ENCODE data around the gene ZBTB7A.

ZBTB7A gene

DNA sequence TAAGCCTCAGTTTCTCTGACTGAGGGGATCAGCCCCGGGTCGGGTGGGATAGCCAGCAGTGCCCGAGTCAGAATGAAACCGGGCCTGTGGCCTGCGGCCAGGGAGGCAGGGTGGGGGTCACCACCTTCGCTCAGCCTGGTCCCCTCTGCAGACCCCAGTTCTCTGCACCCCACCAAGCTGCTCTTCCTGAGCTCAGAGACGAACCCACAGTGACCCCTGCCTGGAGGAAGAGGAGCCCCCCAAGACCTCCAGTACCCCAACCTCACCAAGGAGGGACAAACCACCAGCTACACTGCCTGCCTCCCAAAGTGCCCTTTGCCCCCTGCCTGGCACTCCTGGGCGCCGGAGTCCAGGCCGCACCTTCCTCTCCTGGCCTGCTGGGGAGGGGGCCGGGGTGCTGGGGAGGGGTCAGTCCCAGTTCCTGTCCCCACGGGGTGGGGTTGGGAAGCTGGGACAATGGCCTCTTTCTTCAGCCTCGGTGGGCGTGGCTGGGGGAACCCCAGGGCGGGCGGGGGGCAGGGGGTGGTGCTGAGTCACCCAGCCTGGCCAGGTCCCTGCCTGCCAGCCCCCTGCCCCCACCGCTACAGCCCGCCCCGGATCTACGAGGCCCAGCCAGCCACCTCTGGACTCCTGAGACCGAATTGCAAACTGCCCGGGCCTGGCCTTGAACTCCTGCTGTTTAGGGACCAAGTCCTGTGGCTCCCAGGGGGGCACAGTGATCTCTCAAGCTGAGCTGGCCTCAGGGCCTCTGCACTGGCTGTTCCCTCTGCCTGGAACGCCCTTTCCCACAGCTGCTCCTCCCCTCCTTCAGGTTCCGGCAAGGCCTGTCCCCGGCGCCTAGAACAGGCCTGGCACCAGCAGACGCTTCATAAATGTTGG, 14.3 kb downstream of the ZBTB7A start:
- no peak for DNase-seq

DNA sequence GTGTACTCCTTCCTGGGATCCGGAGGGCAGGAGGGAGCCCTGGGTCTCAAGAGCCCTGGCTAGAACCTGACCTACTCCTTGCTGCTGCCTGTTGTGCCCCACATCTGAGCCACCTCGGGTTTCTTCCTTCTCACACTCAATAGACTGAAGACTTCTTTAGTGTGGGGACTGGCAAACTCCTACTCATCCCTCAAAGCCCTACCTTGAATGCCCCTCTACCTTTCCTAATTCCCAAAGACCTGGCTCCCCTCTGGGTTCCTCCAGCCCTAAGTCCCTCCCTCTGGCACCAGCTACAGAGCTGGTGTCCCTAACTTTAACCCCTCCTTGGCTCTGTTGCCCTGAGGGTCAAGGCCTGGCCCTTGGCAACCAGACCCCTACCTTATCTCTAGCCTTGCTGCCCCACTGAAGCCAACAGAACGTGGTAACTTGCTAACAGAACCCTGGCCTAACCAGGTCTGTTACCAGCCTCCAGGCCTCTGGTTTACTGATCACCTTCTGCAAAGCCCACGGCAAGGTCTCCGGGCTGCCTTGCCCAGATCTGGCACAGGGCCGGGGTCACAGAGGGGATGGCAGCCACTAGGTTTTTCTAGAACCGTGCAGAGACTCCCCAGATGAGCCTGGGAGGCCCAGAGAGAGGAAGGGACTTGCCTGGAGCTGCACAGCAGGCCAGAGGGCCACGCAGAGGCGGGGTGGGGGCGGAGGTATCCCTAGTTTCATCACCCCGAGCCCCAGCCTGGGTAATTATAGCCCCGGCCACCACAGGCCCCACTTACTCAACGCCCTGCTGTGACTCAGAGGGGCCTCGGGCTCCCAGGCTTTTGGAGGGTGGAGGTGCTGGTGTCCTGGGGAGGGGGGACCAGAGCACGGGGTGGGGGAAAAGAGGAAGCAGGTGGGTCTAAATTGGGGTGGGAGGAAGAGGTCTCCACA, 15.3 kb downstream of the ZBTB7A start:
- no peak for DNase-seq

DNA sequence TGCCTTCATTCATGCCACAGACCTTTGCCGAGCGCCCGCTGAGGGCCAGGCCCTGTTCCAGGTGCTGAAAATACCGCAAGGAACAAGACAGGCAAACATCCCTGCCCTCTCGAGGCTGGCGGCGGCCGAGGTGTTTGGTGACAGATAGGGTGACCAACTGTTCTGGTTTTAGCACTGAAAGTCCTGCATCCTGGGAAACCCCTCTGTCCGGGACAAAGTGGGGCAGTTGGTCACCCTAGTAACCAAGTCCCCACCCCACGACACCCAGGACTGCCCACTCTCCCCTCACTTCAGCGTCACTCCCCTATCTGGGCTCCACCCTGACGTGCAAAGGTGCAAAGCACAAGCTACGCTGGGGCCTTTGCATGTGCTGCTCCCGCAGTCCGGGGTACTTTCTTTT, 17.3 kb downstream of the ZBTB7A start:
- DNase-seq = no peak

DNA sequence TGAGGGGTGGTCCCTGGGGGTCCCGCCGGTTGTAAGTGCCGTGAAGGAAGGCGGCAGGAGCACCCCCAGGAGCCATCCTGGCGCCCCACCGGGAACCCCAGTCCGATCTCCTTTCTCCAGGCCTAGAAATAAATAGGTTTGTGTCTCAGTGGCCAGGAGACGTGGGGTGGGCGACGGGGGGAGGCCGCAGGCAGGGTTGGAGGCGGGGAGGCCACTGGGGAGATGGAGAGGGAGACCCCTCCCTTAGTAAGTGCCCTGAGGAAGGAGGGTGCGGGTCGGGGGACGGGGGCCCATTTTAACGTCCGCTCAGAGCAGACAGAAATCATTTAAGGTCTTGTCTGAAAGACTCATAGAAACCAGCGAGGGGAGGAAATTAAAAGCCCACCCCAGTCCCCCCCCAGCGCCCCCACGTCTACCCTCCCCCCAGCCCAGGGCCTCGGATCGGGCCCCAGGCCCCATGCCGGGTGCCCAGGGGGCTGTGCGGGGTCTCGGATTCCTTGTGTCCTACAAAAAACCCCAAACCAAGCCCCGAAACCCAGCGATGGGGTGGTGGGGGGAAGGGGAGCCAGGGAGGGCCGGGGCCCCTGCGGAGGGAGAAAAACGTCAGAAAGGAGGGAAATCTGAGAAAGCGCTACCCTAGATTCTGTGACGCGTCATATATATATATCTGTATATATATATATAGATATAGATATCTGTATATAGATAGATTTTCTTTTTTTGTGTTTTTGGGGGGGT, 19.6 kb downstream of the ZBTB7A start:
- DNase-seq = no peak

DNA sequence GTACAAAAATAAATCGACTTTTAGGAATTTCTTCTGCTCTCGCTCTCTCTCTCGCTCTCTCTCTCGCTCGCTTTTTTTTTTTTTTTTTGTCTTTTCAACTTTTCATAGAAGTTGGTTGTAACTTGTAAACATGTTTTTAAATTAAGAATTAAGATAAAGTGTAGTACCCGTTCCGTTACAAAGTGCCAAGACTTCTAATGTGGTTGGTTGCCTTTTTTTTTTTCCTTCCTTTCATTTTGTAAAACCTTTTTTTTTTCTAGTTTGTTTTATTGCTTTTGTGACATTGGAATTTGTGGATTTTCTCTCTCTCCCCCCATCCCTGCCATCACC, 20.4 kb downstream of the ZBTB7A start:
- DNase-seq = no peak

DNA sequence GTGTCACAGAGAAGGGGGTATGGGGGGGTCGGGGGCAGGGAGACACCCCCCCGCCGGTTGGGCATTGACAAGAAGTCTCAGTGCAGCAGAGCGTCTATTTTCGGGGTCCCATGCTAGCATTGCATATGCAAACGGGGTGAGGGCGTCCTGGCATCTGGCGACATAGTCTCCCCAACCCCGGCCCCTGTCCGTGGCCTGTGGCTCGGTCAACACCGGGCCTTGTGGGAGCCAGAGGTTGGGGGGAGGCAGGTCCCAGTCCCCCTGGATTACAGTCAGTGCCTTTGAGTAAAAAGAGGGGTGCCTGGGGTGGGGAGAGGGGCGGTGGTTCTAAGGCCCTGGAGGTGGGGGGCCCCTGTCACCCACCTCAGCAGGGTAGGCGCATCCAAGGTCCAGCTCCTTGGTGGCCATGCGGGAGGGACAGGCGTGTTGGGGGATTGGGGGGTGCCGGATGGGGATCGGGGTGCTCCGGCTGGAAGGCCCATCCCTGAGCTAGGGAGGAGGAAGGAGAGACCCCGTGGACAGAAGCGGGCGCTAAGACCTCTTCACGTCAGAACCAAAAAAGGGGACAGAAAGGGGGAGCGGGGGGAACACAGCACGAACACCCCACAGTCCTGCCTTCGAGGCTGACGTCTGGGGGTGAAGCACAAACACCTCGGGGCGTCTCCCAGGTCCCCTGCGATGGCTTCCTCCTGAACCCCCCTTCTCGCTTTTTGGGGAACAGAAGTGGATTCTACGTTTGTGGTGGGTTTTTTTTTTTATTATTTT, 20.9 kb downstream of the ZBTB7A start:
- DNase-seq = no peak

DNA sequence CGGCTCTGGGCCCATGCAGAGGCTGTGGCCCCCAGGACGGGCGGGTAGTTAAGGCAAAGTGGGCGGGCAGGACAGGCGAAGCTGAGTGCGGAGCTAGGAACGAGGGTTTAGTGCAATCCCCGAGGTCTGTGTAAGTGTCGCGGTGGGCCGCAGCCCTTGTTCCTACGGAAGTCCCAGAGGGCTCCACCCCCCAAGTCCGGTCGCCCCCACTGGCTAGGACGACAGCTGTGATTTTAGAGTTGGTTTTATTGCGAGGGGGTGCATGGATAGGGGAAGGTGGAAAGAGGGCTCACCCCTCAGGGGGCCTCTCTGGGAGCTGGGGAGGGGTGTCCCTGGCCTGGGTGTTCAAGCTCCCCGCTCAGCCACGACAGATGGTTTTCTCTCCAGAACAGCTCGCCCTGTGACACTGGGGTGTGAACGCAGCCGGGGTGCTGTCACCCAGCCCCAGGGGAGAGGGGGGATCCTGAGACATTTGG, 21.7 kb downstream of the ZBTB7A start:
- DNase-seq = no peak

DNA sequence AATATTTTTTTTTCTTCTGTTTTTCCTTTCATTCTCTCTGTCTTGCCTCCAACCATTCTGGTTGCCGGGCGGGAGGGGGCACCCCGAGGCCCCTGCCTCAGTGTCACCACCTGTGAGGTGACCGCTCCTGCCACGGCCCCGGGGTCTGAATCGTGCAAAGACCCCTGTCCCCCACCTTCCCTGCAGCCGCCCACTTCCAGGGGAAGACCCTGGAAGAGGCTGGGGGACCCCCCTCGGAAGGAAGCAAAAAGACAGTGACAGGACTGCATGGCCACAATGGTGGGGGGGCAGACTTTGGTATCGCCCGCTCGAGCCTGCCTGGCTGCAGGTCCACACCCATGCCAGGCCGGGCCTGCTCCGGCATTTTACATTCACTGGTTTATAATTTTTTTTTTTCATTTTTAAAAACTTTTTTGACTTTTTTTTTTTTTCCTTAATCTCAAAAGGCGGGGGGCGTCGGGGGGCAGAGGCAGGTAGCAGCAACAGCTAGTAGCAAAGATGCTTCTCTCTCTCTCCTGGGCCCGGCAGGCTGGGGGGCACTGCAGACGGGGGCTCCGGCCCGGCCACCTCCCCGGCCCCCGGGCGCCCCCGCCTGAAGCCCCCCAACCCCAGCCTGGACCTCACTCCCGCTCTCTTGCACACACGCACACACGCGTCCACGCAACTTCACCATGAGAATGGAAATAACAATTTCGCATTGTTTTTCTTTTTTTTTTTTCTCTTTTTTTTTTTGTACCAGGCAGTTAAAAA, 22.6 kb downstream of the ZBTB7A start:
- no peak for DNase-seq

DNA sequence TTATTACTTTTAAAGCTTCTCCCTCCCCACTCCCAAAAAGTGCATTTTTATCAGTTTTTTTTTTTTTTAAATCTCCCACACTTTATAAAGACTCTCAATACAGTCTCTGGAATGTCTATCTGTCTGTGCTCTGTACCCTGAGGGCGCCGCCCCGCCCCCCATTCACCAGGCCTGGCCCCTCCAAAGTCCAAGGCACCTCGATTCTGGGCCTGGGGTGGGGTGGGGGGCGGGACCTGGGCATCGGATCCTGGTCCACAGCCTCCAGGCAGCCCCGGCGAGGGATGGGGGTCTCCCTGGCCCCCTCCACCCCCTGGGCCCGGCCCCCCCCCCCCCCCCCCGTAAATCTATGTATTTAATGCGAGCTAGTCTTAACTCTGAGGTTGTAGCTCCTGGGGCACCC, 23.3 kb downstream of the ZBTB7A start:
- no peak for DNase-seq

DNA sequence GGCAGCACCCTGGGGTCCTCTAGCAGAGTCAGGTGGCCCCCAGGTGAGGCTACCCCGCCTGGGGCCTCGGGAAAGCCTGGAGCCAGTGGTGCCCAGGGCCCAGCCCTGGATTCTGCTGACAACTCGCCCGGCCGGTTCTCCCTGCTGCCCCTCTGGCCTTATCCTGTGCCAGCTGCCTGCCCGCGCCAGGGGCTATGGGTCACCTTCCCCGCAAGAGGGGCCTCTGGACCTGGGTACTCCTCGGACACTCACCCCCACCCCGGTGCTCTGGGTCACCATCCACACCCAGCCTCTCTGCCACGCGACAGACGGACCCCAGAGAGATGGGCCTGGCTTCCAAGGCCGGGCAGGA, 24.0 kb downstream of the ZBTB7A start:
- no peak for DNase-seq

DNA sequence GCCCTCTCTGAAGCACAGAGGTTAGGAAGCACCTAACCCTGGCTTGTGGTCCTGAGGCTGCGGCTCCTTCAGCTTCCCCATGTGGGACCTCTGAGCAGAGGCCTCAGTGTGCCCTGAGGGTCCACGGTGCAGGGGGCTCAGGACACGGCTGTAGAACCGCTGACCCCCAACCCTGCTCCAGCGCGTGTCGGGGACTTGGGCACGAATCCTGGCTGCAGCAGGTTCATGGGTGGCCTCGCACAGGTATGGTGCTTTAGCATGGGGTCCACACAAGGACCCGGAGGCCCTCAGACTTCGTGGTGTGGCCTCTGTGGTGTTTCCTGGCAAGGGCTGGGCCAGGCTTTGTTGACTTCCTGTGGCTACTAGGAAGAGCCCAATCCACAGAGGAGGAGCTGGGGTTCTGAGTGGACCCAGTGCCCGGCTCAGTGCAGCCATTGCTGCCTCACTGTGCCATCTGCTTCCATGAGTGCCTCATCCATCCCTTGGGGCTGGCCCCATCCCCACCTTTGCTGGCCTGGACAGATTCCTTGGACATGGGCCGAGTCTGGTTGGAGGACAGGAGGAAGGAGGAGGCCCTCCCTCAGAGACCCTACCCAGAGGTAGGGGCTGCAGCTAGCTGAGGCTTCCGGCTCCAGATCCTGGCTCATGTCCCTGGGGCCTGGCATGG, 24.5 kb downstream of the ZBTB7A start:
- no peak for DNase-seq

DNA sequence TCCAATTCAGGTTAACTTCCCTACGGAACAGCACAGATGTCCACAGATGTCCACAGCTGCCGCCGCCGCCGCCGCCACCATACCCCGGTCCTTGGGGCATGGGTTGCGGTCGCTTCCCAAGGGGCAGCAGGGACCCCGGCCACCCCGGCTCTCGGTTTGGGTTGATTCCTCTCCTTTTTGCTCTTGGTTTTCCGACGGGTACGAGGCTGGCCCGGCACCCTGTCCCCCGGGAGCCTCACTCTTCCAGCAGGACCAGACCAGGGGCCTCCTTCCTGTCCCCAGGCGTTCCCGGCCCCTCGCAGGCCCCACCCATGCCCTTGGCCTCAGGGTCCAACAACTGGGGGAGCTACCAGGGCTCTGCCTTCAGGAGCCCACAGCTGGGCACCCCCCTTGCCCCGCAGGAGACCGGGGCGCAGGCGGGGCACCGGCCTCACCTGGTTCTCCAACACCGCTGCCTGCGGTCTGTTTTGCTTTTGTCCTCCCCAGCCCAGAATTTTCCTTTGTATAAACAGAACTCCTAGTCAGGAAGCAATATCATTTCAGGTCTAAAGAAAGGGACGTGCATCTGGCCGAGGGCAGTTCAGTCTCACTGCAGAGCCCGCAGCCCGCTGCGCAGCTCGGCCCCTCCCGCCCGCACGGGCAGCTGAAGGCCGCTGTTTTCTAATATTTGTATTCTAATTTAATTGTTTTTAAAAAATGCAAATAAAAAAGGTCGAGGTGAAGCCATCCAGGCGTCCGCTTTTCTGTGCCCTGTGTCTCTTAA, 27.9 kb downstream of the ZBTB7A start:
- DNase-seq = no peak

DNA sequence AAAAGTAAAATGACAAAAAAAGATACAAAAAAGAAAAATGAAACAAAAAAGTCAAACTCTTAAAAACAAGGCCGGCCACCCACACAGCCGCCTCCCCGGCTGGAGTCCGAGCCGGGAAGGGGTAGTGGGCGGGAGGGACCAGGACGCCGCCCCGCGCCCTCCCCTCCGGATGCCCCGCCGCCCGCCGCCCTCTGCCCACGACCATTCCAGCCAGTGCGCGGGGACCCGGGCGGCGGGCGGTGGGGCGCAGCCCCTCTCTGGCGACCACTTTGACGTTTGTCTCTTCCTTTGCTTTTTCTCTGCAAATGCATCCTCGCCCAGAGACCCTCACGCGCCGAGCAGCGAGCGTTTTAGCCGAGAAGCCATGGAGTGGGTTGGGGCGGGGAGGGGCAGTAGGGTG, 28.6 kb downstream of the ZBTB7A start:
- no peak for DNase-seq

DNA sequence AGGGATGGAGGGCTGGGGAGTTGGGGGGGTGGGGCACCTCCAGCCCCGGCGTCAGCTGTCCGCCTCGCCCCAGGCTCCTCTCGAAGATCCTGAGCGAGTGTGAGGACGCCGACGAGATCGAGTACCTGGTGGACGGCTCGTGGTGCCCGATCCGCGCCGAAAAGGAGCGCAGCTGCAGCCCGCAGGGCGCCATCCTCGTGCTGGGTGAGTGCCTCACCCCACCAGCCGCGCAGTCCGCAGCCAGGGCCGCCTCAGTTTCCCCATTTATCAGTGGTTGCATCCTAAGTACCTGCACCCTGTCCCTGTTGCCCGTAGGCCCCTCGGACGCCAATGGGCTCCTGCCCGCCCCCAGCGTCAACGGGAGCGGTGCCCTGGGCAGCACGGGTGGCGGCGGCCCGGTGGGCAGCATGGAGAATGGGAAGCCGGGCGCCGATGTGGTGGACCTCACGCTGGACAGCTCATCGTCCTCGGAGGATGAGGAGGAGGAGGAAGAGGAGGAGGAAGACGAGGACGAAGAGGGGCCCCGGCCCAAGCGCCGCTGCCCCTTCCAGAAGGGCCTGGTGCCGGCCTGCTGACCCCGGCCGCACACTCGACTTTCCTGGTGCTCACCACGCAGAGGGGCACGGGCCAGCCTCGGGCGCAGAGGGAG, 29.3 kb downstream of the ZBTB7A start:
- DNase-seq = no peak

DNA sequence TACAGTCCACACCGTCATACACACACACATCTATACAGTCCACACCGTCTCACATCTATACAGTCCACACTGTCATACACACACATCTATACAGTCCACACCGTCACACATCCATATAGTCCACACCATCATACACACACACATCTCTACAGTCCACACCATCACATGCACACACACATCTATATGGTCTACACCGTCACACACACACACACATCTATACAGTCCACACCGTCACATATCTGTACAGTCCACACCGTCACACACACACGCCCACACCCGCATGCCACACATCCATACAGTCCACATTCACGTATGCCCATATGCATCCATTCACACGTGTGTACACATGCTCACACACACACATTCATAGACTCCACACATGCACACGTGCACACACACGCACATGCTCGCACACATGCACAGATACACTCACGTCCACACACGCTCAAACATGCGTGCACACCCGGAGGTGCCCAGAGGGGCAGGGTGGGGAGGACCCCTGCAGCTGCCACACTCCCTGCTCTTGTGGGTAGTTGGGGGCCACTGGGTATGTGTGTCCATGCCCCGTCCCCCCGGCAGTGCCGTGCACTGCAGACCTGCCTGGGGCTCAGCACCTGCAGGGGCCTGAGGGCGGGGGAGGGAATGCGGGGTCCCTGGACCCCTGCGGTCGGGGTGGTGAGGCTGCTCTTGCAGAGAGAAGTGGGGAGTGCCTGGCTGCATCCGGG, 30.0 kb downstream of the ZBTB7A start:
- no peak for DNase-seq

DNA sequence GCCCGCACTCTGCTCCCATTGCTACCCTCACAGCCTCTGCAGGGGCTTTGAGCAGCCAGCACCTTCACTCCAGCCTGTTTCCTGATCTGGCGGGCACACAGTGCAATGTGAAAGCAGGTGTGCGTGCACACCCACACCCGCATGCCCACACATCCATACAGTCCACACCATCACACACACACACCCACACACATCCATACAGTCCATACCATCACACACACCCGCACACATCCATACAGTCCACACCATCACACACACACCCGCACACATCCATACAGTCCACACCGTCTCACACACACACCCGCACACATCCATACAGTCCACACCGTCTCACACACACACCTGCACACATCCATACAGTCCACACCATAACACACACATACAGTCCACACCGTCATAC, 31.1 kb downstream of the ZBTB7A start:
- DNase-seq = no peak

DNA sequence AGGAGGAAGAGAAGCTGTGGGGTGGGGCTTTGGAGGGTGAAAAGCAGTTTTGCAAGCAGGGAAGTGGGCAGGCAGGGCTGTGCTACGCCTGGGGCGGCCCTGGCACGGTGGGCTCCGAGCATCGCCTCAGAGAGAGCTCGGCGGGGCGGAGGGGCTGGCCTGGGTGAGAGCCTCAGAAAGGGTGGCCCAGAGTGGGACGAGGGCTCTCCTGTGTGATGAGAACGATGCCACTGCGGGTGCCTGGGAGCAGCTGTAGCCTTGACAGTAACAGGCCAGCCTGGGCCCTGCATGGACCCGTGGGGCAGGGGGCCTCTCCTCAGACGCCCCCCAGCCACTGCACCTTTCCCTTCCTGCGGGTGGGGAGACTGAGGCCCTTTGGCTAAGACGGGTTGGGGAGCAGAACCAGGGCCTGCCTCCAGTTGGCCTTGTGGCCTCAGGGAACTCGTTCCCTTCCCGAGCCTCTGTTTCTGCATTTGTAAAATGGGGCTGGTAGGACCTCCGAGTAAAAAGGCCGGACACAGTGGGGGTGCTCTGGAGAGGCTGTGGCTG, 31.6 kb downstream of the ZBTB7A start:
- no peak for DNase-seq

DNA sequence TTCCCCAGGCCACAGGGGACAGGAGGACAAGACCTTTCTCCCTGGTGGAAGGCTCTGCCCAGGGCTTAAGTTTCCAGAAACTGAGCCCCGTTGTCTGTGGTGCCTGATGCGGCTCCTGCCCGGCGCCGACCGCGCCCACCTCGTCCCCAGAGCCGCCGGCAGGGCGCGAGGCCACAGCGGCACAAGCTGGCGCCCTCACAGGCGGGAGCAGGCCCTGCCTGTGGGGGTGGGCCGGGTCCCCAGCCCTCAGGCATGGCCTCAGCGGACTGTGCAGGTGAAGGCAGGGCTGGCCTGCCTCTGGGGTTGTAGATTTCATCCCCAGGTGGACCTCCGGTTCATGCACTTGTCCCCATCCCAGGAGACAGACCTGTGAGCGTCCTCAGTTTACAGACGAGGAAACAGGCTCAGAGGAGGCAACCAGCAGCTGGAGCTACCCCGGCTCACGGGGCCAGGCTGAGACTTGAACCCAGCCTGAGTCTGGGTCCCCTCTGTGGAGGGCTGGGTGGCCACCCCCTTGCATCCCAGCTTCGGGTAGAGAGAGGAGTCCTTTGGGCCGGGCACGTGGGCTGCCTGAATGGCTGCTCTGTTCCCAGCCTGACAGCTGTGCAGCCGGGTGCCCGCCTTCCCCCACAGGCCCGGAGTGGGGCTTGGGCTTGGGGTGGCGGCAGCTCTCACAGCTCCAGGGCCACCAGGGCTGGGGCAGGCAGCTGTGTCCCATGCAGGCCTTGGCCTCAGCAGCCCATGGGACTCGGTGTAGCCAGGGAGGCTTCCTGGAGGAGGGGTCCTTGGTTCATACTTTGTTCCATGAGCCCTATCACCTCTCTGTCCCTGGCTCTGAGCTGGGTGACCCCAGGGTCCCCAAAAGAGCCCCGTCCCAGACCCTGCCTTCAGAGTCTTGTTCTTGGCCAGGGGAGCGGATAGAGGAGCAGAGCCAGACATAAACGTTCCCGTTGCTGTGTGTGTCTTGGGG, 32.4 kb downstream of the ZBTB7A start:
- no peak for DNase-seq

Data from activated CD4-positive, CD25-positive, alpha-beta regulatory T cell treated with anti-CD3 and anti-CD28 coated beads, Interleukin-2, amount 50 U/mL, for 72 hours (primary cell).